GF-D8 (cell line): Measurements from ENCODE around the gene CXCR6.
"Not testable (repeated sequence)": the region's sequence is repeated elsewhere in the genome, so short reads cannot be mapped to it uniquely, and the experiment has no call there.

ENCODE experiments used
- DNase-seq: peaks from one replicate; lab custom pipeline; 2025; lab: John Stamatoyannopoulos, UW

CXCR6 gene

GRCh38 chr3:45990181-45990580, 46.9 kb downstream of the CXCR6 start:
- DNase-seq: no peak

GRCh38 chr3:45991341-45991740, 48.1 kb downstream of the CXCR6 start:
- DNase-seq: no peak

- DNase-seq: no peak
Measured at GRCh38 chr3:45992133-45992729, 49.0 kb downstream of the CXCR6 start.

GRCh38 chr3:45992821-45993221, 49.6 kb downstream of the CXCR6 start:
- DNase-seq: peak; percentile 67

- no peak for DNase-seq
Measured at GRCh38 chr3:45993421-45994027, 50.3 kb downstream of the CXCR6 start.

GRCh38 chr3:45994419-45995235, 51.4 kb downstream of the CXCR6 start:
- no peak for DNase-seq

GRCh38 chr3:45995236-45996192, 52.2 kb downstream of the CXCR6 start, which contains the start of gene FYCO1:
Gene FYCO1, minus strand, starts transcription at chr3:45995824. Its CDS starts 10,914 bp downstream, at chr3:45984910.
- peak; percentile 75 for DNase-seq

- not testable (repeated sequence) for DNase-seq
Measured at GRCh38 chr3:45997499-45997898, 54.2 kb downstream of the CXCR6 start.

GRCh38 chr3:45997942-45998341, 54.7 kb downstream of the CXCR6 start:
- no peak for DNase-seq
